ENCODE results near the gene TREM2.

The TREM2 gene
- 0 reads per million in 3 donors for total RNA-seq

GRCh38 chr6:41162687-41163418, at the start of gene TREM2:
TSS of gene TREM2 (minus strand) at chr6:41163116. CDS start at chr6:41163082, 34 bp downstream.
- Histone ChIP-seq H3K9me3 (ENCODE audit: control insufficient read depth, low read length) (no peaks in the 10 kb centered on the region), H3K4me3 (ENCODE audit: insufficient read depth, low read depth, low read length, poor library complexity, severe bottlenecking) (no peak within 1 kb of the TSS), H3K4me1 (ENCODE audit: control insufficient read depth, insufficient read depth, low read length, poor library complexity, severe bottlenecking) (no peaks in the 10 kb centered on the region), H3K27me3 (replicated peaks; ENCODE audit: control insufficient read depth, insufficient read depth, low read length, poor library complexity, severe bottlenecking) (no peaks in the 10 kb centered on the region), H3K36me3 (ENCODE audit: control insufficient read depth, insufficient read depth, low read length) (no peaks in the 10 kb centered on the region), H3K27ac (ENCODE audit: insufficient read depth, low read length, poor library complexity, severe bottlenecking) (no peak within 1 kb of the TSS)
- DNase-seq = no peak

- no peaks in the 10 kb centered on the region for H3K4me1 ChIP-seq (ENCODE audit: control insufficient read depth, insufficient read depth, low read length, poor library complexity, severe bottlenecking)
- H3K4me3 ChIP-seq (ENCODE audit: insufficient read depth, low read depth, low read length, poor library complexity, severe bottlenecking) = no peak overlapping the region
- peaks cover 6% of the 10 kb centered on the region for H3K9me3 ChIP-seq (ENCODE audit: control insufficient read depth, low read length)
- H3K27me3 ChIP-seq (replicated peaks; ENCODE audit: control insufficient read depth, insufficient read depth, low read length, poor library complexity, severe bottlenecking) = no peaks in the 10 kb centered on the region
- H3K36me3 ChIP-seq (ENCODE audit: control insufficient read depth, insufficient read depth, low read length) = no peaks in the 10 kb centered on the region
- no peak for DNase-seq
- H3K27ac ChIP-seq (ENCODE audit: insufficient read depth, low read length, poor library complexity, severe bottlenecking) = no peak overlapping the region
Observed at GRCh38 chr6:41209547-41210320, 46.8 kb upstream of the TREM2 start.

GRCh38 chr6:41208439-41209106, 45.7 kb upstream of the TREM2 start:
- no peaks in the 10 kb centered on the region for H3K27me3 ChIP-seq (replicated peaks; ENCODE audit: control insufficient read depth, insufficient read depth, low read length, poor library complexity, severe bottlenecking)
- no peaks in the 10 kb centered on the region for H3K4me1 ChIP-seq (ENCODE audit: control insufficient read depth, insufficient read depth, low read length, poor library complexity, severe bottlenecking)
- no peaks in the 10 kb centered on the region for H3K36me3 ChIP-seq (ENCODE audit: control insufficient read depth, insufficient read depth, low read length)
- no peak overlapping the region for H3K27ac ChIP-seq (ENCODE audit: insufficient read depth, low read length, poor library complexity, severe bottlenecking)
- no peak overlapping the region for H3K4me3 ChIP-seq (ENCODE audit: insufficient read depth, low read depth, low read length, poor library complexity, severe bottlenecking)
- H3K9me3 ChIP-seq (ENCODE audit: control insufficient read depth, low read length) = no peaks in the 10 kb centered on the region
- DNase-seq = no peak

- H3K27ac ChIP-seq (ENCODE audit: insufficient read depth, low read length, poor library complexity, severe bottlenecking) = no peak overlapping the region
- no peaks in the 10 kb centered on the region for H3K27me3 ChIP-seq (replicated peaks; ENCODE audit: control insufficient read depth, insufficient read depth, low read length, poor library complexity, severe bottlenecking)
- no peak overlapping the region for H3K4me3 ChIP-seq (ENCODE audit: insufficient read depth, low read depth, low read length, poor library complexity, severe bottlenecking)
- H3K9me3 ChIP-seq (ENCODE audit: control insufficient read depth, low read length) = no peaks in the 10 kb centered on the region
- no peaks in the 10 kb centered on the region for H3K36me3 ChIP-seq (ENCODE audit: control insufficient read depth, insufficient read depth, low read length)
- no peak for DNase-seq
- H3K4me1 ChIP-seq (ENCODE audit: control insufficient read depth, insufficient read depth, low read length, poor library complexity, severe bottlenecking) = peaks cover 42% of the 10 kb centered on the region
Observed at GRCh38 chr6:41204156-41204555, 41.2 kb upstream of the TREM2 start.

GRCh38 chr6:41201764-41202173, 38.9 kb upstream of the TREM2 start:
- no peak for DNase-seq
- Histone ChIP-seq H3K36me3 (ENCODE audit: control insufficient read depth, insufficient read depth, low read length) (no peaks in the 10 kb centered on the region), H3K4me1 (ENCODE audit: control insufficient read depth, insufficient read depth, low read length, poor library complexity, severe bottlenecking) (peaks cover 45% of the 10 kb centered on the region), H3K27ac (ENCODE audit: insufficient read depth, low read length, poor library complexity, severe bottlenecking) (peak overlapping the region; percentile 72), H3K27me3 (replicated peaks; ENCODE audit: control insufficient read depth, insufficient read depth, low read length, poor library complexity, severe bottlenecking) (no peaks in the 10 kb centered on the region), H3K9me3 (ENCODE audit: control insufficient read depth, low read length) (no peaks in the 10 kb centered on the region), H3K4me3 (ENCODE audit: insufficient read depth, low read depth, low read length, poor library complexity, severe bottlenecking) (no peak overlapping the region)

- no peaks in the 10 kb centered on the region for H3K9me3 ChIP-seq (ENCODE audit: control insufficient read depth, low read length)
- H3K4me3 ChIP-seq (ENCODE audit: insufficient read depth, low read depth, low read length, poor library complexity, severe bottlenecking) = peak within 1 kb of the TSS; percentile 35
- H3K4me1 ChIP-seq (ENCODE audit: control insufficient read depth, insufficient read depth, low read length, poor library complexity, severe bottlenecking) = peaks cover 45% of the 10 kb centered on the region
- no peaks in the 10 kb centered on the region for H3K36me3 ChIP-seq (ENCODE audit: control insufficient read depth, insufficient read depth, low read length)
- no peaks in the 10 kb centered on the region for H3K27me3 ChIP-seq (replicated peaks; ENCODE audit: control insufficient read depth, insufficient read depth, low read length, poor library complexity, severe bottlenecking)
- peak within 1 kb of the TSS; percentile 72 for H3K27ac ChIP-seq (ENCODE audit: insufficient read depth, low read length, poor library complexity, severe bottlenecking)
- DNase-seq = no peak
Observed at GRCh38 chr6:41200901-41201763, 38.2 kb upstream of the TREM2 start, which contains the start of gene TREML2. TSS of gene TREML2 (minus strand) at chr6:41201149. CDS start at chr6:41201008, 141 bp downstream.

GRCh38 chr6:41200296-41200900, 37.5 kb upstream of the TREM2 start:
- peak; percentile 12 to 25 (median 18) for DNase-seq
- no peaks in the 10 kb centered on the region for H3K9me3 ChIP-seq (ENCODE audit: control insufficient read depth, low read length)
- no peaks in the 10 kb centered on the region for H3K36me3 ChIP-seq (ENCODE audit: control insufficient read depth, insufficient read depth, low read length)
- H3K27ac ChIP-seq (ENCODE audit: insufficient read depth, low read length, poor library complexity, severe bottlenecking) = peak overlapping the region; percentile 72
- H3K27me3 ChIP-seq (replicated peaks; ENCODE audit: control insufficient read depth, insufficient read depth, low read length, poor library complexity, severe bottlenecking) = no peaks in the 10 kb centered on the region
- H3K4me1 ChIP-seq (ENCODE audit: control insufficient read depth, insufficient read depth, low read length, poor library complexity, severe bottlenecking) = peaks cover 45% of the 10 kb centered on the region
- H3K4me3 ChIP-seq (ENCODE audit: insufficient read depth, low read depth, low read length, poor library complexity, severe bottlenecking) = peak overlapping the region; percentile 35

- peaks cover 45% of the 10 kb centered on the region for H3K4me1 ChIP-seq (ENCODE audit: control insufficient read depth, insufficient read depth, low read length, poor library complexity, severe bottlenecking)
- DNase-seq = no peak
- H3K9me3 ChIP-seq (ENCODE audit: control insufficient read depth, low read length) = no peaks in the 10 kb centered on the region
- H3K27ac ChIP-seq (ENCODE audit: insufficient read depth, low read length, poor library complexity, severe bottlenecking) = peak overlapping the region; percentile 72
- no peaks in the 10 kb centered on the region for H3K27me3 ChIP-seq (replicated peaks; ENCODE audit: control insufficient read depth, insufficient read depth, low read length, poor library complexity, severe bottlenecking)
- no peak overlapping the region for H3K4me3 ChIP-seq (ENCODE audit: insufficient read depth, low read depth, low read length, poor library complexity, severe bottlenecking)
- peaks cover under 1% of the 10 kb centered on the region for H3K36me3 ChIP-seq (ENCODE audit: control insufficient read depth, insufficient read depth, low read length)
Observed at GRCh38 chr6:41199552-41200246, 36.8 kb upstream of the TREM2 start.

All from effector memory CD4-positive, alpha-beta T cell (primary cell).